HG02623 (cell line): ENCODE results near the gene TMEM217.
"Not testable (repeated sequence)": the region's sequence is repeated elsewhere in the genome, so short reads cannot be mapped to it uniquely, and the experiment has no call there.

Source experiments
- ATAC-seq: cut with Tn5 transposase; IDR thresholded peaks from one replicate; pipeline ENCODE4 v1.9.1; 2021; ENCODE audit warnings: moderate library complexity; ENCODE audit not compliant: unreplicated experiment

The TMEM217 gene

GRCh38 chr6:37218511-37218910 lies 39.4 kb downstream of the TMEM217 start:
- no peak for ATAC-seq

DNA sequence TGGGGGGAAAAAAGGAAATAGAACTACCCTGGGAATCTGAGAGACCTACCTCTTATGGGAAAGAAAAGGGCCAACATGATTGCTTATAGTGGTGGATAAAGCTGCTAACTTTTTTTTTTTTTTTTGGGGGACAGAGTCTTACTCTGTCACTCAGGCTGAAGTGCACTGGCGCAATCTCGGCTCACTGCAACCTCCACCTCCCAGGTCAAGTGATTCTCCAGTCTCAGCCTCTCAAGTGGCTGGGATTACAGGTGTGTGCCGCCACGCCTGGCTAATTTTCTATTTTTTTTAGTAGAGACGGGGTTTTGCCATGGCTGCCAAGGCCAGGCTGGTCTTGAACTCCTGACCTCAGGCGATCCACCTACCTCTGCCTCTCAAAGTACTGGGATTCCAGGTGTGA lies 39.9 kb downstream of the TMEM217 start:
- ATAC-seq: no peak

DNA sequence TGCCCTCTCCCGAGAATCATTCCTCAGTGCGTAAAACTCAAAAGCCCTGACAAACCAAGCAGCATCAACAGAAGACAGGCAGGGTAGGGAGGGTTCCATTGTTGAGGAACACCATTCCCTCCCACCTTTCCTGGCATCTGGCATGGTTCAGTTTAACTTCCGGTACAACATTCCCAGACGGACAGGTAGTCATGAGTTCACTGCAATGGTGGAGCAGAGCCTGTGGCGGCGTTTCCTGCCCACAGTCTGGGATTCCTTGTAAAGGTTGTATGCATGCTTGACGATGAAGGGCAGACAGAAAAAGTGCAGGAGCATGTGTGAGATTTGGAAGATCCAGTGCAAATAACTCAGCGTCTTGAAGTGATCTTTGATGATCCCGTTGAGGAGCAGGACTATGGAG lies 45.7 kb downstream of the TMEM217 start:
- no peak for ATAC-seq

DNA sequence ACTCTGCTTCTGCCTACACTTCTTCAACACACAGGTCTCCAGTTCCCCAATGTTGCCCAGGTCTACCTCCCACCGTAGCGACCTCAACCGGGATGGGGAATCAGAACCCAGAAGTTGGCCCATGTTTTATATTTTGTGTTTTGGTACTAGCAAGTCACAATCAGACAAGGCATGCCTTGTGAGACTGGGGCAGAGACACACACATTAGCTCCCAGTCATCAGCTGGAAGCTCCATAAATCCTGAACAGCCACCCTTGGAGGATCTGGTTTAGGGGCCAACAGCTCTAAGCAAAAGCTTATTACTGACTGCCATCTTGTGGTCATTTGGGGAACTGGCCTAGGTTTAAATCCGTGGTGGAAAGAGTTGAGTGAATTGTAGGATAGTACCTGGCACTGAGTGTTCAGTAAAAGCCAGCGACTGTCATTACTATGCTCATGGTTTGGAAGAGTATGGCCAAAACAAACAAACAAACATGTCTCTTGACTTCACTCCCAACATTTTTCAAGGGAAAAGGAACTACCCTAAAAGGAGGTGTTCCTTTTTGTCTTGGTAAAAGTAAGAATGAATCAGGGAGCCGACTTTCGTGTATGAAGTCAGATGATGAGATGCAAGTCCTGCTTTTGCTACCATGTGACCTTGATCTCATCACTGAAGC lies 47.5 kb downstream of the TMEM217 start:
- no peak for ATAC-seq

GRCh38 chr6:37209461-37210205 lies 48.3 kb downstream of the TMEM217 start:
- no peak for ATAC-seq

GRCh38 chr6:37208793-37209192 lies 49.2 kb downstream of the TMEM217 start:
- no peak for ATAC-seq

- no peak for ATAC-seq
Observed at GRCh38 chr6:37207903-37208456, 50.0 kb downstream of the TMEM217 start.

DNA sequence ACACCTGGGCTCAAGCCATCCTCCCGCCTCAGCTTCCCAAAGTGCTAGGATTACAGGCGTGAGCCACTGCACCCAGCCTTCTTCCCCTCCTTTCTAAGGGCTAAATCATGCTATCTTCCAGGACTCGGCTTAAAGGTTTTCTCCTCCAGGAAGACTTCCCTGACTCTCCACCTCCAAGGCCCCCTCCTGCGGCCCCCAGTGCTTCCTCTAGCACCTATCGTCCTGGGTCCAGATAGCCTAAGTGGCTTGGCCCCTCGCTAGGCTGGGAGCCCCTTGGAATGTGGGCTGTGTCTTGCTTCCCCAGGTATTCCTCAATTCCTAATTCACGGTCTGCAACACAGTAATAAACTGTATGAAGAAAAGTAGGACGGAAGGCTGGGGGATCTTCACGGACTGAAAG lies 51.3 kb downstream of the TMEM217 start:
- ATAC-seq: no peak

DNA sequence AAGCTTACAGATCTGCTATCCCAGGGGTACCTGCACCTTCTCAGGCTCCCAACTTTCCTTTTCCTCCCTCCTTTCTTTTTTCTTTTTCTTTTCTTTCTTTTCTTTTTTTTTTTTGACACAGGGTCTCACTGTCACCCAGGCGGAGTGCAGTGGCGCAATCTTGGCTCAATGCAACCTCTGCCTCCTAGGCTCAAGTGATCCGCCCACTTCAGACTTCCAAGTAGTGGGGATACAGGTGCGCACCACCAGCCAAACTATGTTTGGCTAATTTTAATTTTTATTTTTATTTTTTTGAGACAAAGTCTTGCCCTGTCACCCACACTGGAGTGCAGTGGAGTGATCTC lies 52.0 kb downstream of the TMEM217 start:
- ATAC-seq: no peak

- no peak for ATAC-seq
Observed at GRCh38 chr6:37205175-37205996, 52.6 kb downstream of the TMEM217 start.

- no peak for ATAC-seq
Observed at GRCh38 chr6:37204014-37204751, 53.8 kb downstream of the TMEM217 start.

GRCh38 chr6:37202788-37203491 lies 55.0 kb downstream of the TMEM217 start:
- ATAC-seq: no peak

GRCh38 chr6:37201726-37202125 lies 56.2 kb downstream of the TMEM217 start:
- no peak for ATAC-seq

DNA sequence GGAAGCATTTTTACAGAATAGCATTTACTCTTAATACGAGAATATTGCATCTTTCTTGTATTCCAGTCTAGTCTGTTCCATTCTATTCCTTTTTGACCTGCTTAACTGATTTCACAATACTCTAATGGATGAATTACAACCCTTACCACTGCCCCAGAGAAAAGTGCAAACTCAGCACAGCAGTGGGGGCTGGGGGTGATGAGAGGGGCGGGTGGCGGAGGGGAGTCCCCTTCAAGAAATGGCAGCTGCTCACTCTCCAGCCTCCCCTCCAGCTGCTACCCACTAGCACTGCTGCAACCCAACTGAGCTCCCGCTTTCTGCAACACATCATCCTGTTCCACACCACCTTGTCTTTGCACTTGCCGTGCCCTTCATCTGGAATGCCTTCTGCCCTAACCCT lies 57.9 kb downstream of the TMEM217 start:
- no peak for ATAC-seq

DNA sequence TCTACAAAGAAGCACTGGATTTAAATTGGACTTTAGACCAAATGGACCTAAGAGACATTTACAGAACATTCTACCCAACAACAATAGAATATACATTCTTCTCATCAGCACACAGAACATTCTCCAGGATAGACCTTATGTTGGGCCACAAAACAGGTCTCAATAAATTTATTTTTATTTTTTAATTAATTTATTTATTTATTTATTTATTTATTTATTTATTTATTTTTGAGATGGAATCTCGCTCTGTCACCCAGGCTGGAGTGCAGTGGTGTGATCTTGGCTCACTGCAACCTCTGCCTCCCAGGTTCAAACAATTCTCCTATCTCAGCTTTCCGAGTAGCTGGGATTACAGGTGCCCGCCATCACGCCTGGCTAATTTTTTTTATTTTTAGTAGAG lies 61.5 kb downstream of the TMEM217 start:
- ATAC-seq: not testable (repeated sequence)

- ATAC-seq: not testable (repeated sequence)
Observed at GRCh38 chr6:37194886-37195285, 63.1 kb downstream of the TMEM217 start.

DNA sequence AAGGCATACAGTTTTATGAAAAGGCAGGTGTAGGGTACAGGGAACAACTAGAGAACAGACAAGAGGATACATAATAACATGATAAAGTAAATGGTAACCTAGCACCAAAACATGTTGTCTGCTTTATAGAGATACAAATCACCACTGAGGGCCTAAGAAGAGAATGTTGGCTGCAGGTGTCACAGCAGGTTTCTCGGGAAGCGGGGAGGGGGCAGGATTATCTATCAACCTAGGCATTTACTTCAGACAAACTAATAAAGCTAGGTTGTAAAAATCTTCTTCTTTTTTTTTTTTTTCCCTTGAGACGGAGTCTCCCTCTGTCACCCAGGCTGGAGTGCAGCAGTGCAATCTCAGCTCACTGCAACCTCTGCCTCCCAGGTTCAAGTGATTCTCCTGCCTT lies 65.3 kb downstream of the TMEM217 start:
- ATAC-seq: no peak

DNA sequence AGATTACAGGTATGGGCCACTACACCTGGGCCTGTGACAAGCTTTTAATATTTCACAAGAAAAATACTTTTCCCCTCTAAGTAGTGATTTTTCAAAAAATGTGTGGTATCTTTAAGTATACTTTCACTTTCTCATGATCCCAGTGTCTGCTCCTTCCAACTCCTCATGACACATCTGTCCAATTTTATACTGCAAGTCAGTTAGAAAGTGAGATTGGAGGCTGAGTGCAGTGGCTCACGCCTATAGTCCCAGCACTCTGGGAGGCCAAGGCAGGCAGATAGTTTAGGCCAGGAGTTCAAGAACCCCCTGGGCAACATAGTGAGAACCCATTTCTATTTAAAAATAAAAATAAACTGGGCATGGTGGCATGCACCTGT lies 67.8 kb downstream of the TMEM217 start:
- no peak for ATAC-seq

- no peak for ATAC-seq
Observed at GRCh38 chr6:37188962-37189510, 68.9 kb downstream of the TMEM217 start.
